B cell (primary cell): ENCODE results near the gene ATP5PB. TPM values are rescaled to one million over a fixed set of nuclear protein-coding genes. Genes with fewer than 3 reads are reported as not detected.

Source experiments
- ATAC-seq: fragments of 200-7000 bp; cut with Tn5 transposase; one replicate; pipeline ENCODE4 v1.10.0; 2021; ENCODE audit warnings: low read depth, mild to moderate bottlenecking, moderate number of reproducible peaks, moderate library complexity
- CTCF ChIA-PET: fragments of 350-600 bp; sonication (Branson Sonifier 250); formaldehyde crosslinking; loops from one replicate; lab custom pipeline; 2021; ENCODE audit warnings: antibody characterized with exemption, inconsistent platforms; lab: Charles Lee
- POLR2A ChIA-PET: fragments of 350-600 bp; sonication (Branson Sonifier 250); formaldehyde crosslinking; loops from one replicate; lab custom pipeline; 2021; ENCODE audit warnings: antibody characterized with exemption; lab: Charles Lee
- DNase-seq: peaks from one replicate; pipeline ENCODE4 v3.0.0; 2013
- H2AFZ ChIP-seq: 2 replicates; pipeline ENCODE4 v1.6.1; 2012; ENCODE audit warnings: mild to moderate bottlenecking, low read depth, low read length; ENCODE audit not compliant: insufficient read depth, poor library complexity, severe bottlenecking
- H3K27ac ChIP-seq, 2 donors: 1 replicate in 1 of 2; 2 replicates in 1 of 2; pipeline ENCODE4 v1.5.1; 2012 to 2013; ENCODE audit warnings: low read length in 2 of 2, mild to moderate bottlenecking in 2 of 2, moderate library complexity in 1 of 2
- H3K27me3 ChIP-seq, 4 experiments: fragments of 200-600 bp in 1 of 4; sonication (generic) in 1 of 4; replicated peaks in 1 of 4; 1 replicate in 2 of 4; 2 replicates in 2 of 4; pipeline versions ENCODE4 v1.6.1 to v1.7.0; 2013 to 2016; ENCODE audit warnings: low read length in 3 of 4, mild to moderate bottlenecking in 2 of 4, mixed read lengths in 1 of 4, moderate library complexity in 1 of 4; ENCODE audit not compliant: insufficient read depth in 4 of 4, control insufficient read depth in 3 of 4; ENCODE audit errors: control extremely low read depth in 1 of 4
- H3K36me3 ChIP-seq, 2 experiments: replicated peaks in 1 of 2; 1 replicate in 1 of 2; 2 replicates in 1 of 2; pipeline versions ENCODE4 v1.6.1 to v1.7.1; 2013; ENCODE audit warnings: low read length in 1 of 2; ENCODE audit not compliant: insufficient read depth in 2 of 2, control insufficient read depth in 1 of 2; ENCODE audit errors: control extremely low read depth in 1 of 2, extremely low read depth in 1 of 2
- H3K4me1 ChIP-seq, 2 donors: fragments of 200-600 bp in 1 of 2; sonication (generic) in 1 of 2; 1 replicate in 1 of 2; 2 replicates in 1 of 2; pipeline versions ENCODE4 v1.5.1 to v1.6.1; 2013 to 2017; ENCODE audit warnings: low read length in 2 of 2; ENCODE audit not compliant: control insufficient read depth in 2 of 2, insufficient read depth in 2 of 2
- H3K4me2 ChIP-seq: replicated peaks from 2 replicates; pipeline ENCODE3; 2012; ENCODE audit warnings: mild to moderate bottlenecking, low read depth, low read length; ENCODE audit not compliant: poor library complexity, severe bottlenecking
- H3K4me3 ChIP-seq, 5 experiments: fragments of 200-600 bp in 1 of 5; sonication (generic) in 1 of 5; 1 replicate in 3 of 5; 2 replicates in 2 of 5; pipeline versions ENCODE4 v1.5.1 to v1.7.0; 2011 to 2016; ENCODE audit warnings: low read length in 4 of 5, mild to moderate bottlenecking in 4 of 5, low read depth in 2 of 5, control low read depth in 1 of 5, moderate library complexity in 1 of 5; ENCODE audit not compliant: insufficient read depth in 1 of 5; ENCODE audit errors: control extremely low read depth in 1 of 5, extremely low read depth in 1 of 5
- H3K79me2 ChIP-seq: fragments of 200-600 bp; sonication (generic); one replicate; pipeline ENCODE4 v1.6.0; 2016; ENCODE audit warnings: low read length; ENCODE audit not compliant: control insufficient read depth, insufficient read depth
- H3K9ac ChIP-seq: fragments of 200-600 bp; sonication (generic); 2 replicates; pipeline ENCODE4 v1.6.1; 2017; ENCODE audit warnings: mild to moderate bottlenecking, low read length, moderate library complexity
- H3K9me3 ChIP-seq, 3 donors: one replicate each; pipeline versions ENCODE4 v1.6.1 to v1.7.1; 2013; ENCODE audit warnings: low read length in 2 of 3; ENCODE audit not compliant: control insufficient read depth in 2 of 3, insufficient read depth in 1 of 3; ENCODE audit errors: control extremely low read depth in 1 of 3
- H4K20me1 ChIP-seq: 2 replicates; pipeline ENCODE4 v1.6.0; 2012; ENCODE audit warnings: mild to moderate bottlenecking, low read length; ENCODE audit not compliant: insufficient read depth, control insufficient read depth, poor library complexity, severe bottlenecking
- H3K27ac Mint-ChIP-seq: one replicate; pipeline ENCODE4 v1.8.0; 2021; ENCODE audit warnings: mixed read lengths
- H3K27me3 Mint-ChIP-seq: one replicate; pipeline ENCODE4 v1.8.0; 2021; ENCODE audit warnings: mixed read lengths
- H3K4me1 Mint-ChIP-seq: one replicate; pipeline ENCODE4 v1.8.0; 2021; ENCODE audit warnings: mixed read lengths
- H3K4me3 Mint-ChIP-seq: one replicate; pipeline ENCODE4 v1.8.0; 2021; ENCODE audit warnings: mixed read lengths
- H3K9me3 Mint-ChIP-seq: one replicate; pipeline ENCODE4 v1.8.0; 2022; ENCODE audit warnings: mixed read lengths; ENCODE audit not compliant: insufficient read depth
- CTCF ChIP-seq: fragments of 200-600 bp; IDR thresholded peaks from one replicate; pipeline ENCODE4 v1.8.0; 2022; ENCODE audit warnings: antibody characterized with exemption, mild to moderate bottlenecking
- EZH2 ChIP-seq: IDR thresholded peaks from 2 replicates; pipeline ENCODE4 v1.6.1; 2012; ENCODE audit warnings: borderline replicate concordance, low read depth, mild to moderate bottlenecking, moderate library complexity, low read length; ENCODE audit not compliant: insufficient read depth, poor library complexity, severe bottlenecking
- WGBS: methylation state at CpG from one replicate; pipeline ENCODE4 v1.1.5; 2013; ENCODE audit warnings: missing lambda C conversion rate; ENCODE audit not compliant: insufficient coverage; 5-methylcytosine and 5-hydroxymethylcytosine counted together
- intact Hi-C: fragments of 100-400 bp; cut with micrococcal nuclease; formaldehyde crosslinking; loops from one replicate; pipeline ENCODE4 v1.10.0; 2022
- polyA plus RNA-seq: library from polyadenylated mRNA; depleted of rRNA; stranded (reverse); fragments of >200 nt; gene quantifications from 2 replicates; pipeline ENCODE4 v1.2.3, GENCODE V29; 2012
- total RNA-seq, 2 donors: library from RNA; stranded (reverse); fragments of 120-200 nt in 1 of 2; gene quantifications; 1 replicate in 1 of 2; 2 replicates in 1 of 2; pipeline versions ENCODE4 v1.2.3 to v1.2.4, GENCODE V29; 2013 to 2022

Gene ATP5PB
- total and polyA plus RNA-seq, 2 donors (not counting 1 experiment from before 2014, with no cell fraction given), result 81.2 to 110 TPM

GRCh38 chr1:111407301-111407700 lies 42.0 kb upstream of the ATP5PB start:
- 79% methylated on average over 6 of the region's 6 CpGs for WGBS
- Histone ChIP-seq H3K79me2 (no peaks in the 10 kb centered on the region), H3K4me1 (peaks cover 30 to 35% of the 10 kb centered on the region in 2 donors), H3K27me3 (no peaks in the 10 kb centered on the region), H2AFZ (no peak overlapping the region), H3K4me3 (no peak overlapping the region), H3K4me2 (peak overlapping the region; percentile 21), H3K36me3 (no peaks in the 10 kb centered on the region), H3K9me3 (peaks cover 0 to 3% (median 0%) of the 10 kb centered on the region in 3 donors), H3K9ac (no peak overlapping the region), H3K27ac (peak overlapping the region in 1 of 2 donors; percentile 37), H4K20me1 (no peaks in the 10 kb centered on the region)
- no peaks in the 10 kb centered on the region for H3K9me3 Mint-ChIP-seq
- DNase-seq, result no peak
- peak overlapping the region; percentile 5 for H3K4me3 Mint-ChIP-seq
- peak overlapping the region; percentile 64 for H3K27ac Mint-ChIP-seq
- ATAC-seq, result no peak
- peaks cover 37% of the 10 kb centered on the region for H3K4me1 Mint-ChIP-seq
- ChIA-PET CTCF (interaction anchor here (1.5 kb wide), 2 partner anchors 10 to 210 kb away, joined by 4 to 5 read pairs; no protein-coding TSS in a partner anchor), POLR2A (no interaction called here)
- TF ChIP-seq CTCF (no peak), EZH2 (no peak)
- intact Hi-C loops, result loop anchor here (2.0 to 5.0 kb wide), 5 partner anchors 34 to 280 kb away; partner anchors contain the start of genes CEPT1 and DRAM2
- H3K27me3 Mint-ChIP-seq, result no peaks in the 10 kb centered on the region

GRCh38 chr1:111412839-111413238 lies 36.4 kb upstream of the ATP5PB start:
- ChIA-PET POLR2A (no interaction called here), CTCF (interaction anchor here (1.1 to 1.2 kb wide), 2 partner anchors 12 to 13 kb away, joined by 3 to 5 read pairs; no protein-coding TSS in a partner anchor)
- H3K4me3 Mint-ChIP-seq, result no peak overlapping the region
- H3K4me1 Mint-ChIP-seq, result peaks cover 4% of the 10 kb centered on the region
- 100% methylated on average over 1 of the region's 2 CpGs for whole genome bisulfite sequencing
- TF ChIP-seq CTCF (no peak), EZH2 (no peak)
- H3K4me3 ChIP-seq, result no peak overlapping the region
- ATAC-seq, result no peak
- H4K20me1 ChIP-seq, result no peaks in the 10 kb centered on the region
- H3K27me3 Mint-ChIP-seq, result no peaks in the 10 kb centered on the region
- H3K4me1 ChIP-seq, result peaks cover 0 to 6% of the 10 kb centered on the region in 2 donors
- peaks cover 0 to 3% of the 10 kb centered on the region in 2 experiments for H3K36me3 ChIP-seq
- intact Hi-C loops, result no loop called here
- peaks cover 0 to 3% (median 0%) of the 10 kb centered on the region in 3 donors for H3K9me3 ChIP-seq
- no peaks in the 10 kb centered on the region for H3K79me2 ChIP-seq
- H2AFZ ChIP-seq, result no peak overlapping the region
- no peak overlapping the region for H3K27ac ChIP-seq
- H3K27ac Mint-ChIP-seq, result no peak overlapping the region
- no peak overlapping the region for H3K4me2 ChIP-seq
- DNase-seq, result no peak
- no peaks in the 10 kb centered on the region for H3K27me3 ChIP-seq
- H3K9ac ChIP-seq, result no peak overlapping the region
- no peaks in the 10 kb centered on the region for H3K9me3 Mint-ChIP-seq
